Measurements from ENCODE around the gene CGNL1.

Gene CGNL1

GRCh38 chr15:57472861-57473260 is 96.6 kb downstream of the CGNL1 start:
- no peaks in the 10 kb centered on the region for H3K36me3 ChIP-seq (ENCODE audit: control insufficient read depth, insufficient read depth, low read length)
- no peaks in the 10 kb centered on the region for H3K4me1 ChIP-seq

GRCh38 chr15:57476533-57476975 is 100.2 kb downstream of the CGNL1 start:
- Histone ChIP-seq H3K4me1 (no peaks in the 10 kb centered on the region), H3K4me2 (ENCODE audit: low read length) (no peak overlapping the region), H3K9me3 (ENCODE audit: control insufficient read depth, low read length) (no peaks in the 10 kb centered on the region), H3K27ac (no peak overlapping the region), H3K4me3 (ENCODE audit: low read depth, low read length) (no peak overlapping the region), H3K79me2 (no peaks in the 10 kb centered on the region), H3K27me3 (ENCODE audit: control insufficient read depth, insufficient read depth, low read length) (no peaks in the 10 kb centered on the region), H2AFZ (no peak overlapping the region), H3K9ac (no peak overlapping the region), H3K36me3 (ENCODE audit: control insufficient read depth, insufficient read depth, low read length) (no peaks in the 10 kb centered on the region)
- TF ChIP-seq, protein P1, sequence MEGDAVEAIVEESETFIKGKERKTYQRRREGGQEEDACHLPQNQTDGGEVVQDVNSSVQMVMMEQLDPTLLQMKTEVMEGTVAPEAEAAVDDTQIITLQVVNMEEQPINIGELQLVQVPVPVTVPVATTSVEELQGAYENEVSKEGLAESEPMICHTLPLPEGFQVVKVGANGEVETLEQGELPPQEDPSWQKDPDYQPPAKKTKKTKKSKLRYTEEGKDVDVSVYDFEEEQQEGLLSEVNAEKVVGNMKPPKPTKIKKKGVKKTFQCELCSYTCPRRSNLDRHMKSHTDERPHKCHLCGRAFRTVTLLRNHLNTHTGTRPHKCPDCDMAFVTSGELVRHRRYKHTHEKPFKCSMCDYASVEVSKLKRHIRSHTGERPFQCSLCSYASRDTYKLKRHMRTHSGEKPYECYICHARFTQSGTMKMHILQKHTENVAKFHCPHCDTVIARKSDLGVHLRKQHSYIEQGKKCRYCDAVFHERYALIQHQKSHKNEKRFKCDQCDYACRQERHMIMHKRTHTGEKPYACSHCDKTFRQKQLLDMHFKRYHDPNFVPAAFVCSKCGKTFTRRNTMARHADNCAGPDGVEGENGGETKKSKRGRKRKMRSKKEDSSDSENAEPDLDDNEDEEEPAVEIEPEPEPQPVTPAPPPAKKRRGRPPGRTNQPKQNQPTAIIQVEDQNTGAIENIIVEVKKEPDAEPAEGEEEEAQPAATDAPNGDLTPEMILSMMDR (IDR thresholded peaks at IDR 0.05): no peak

More at GRCh38 chr15:57472861-57473260, 96.6 kb downstream of the CGNL1 start:
- Histone ChIP-seq H3K27ac (no peak overlapping the region), H3K4me3 (ENCODE audit: low read depth, low read length) (no peak overlapping the region), H3K4me2 (ENCODE audit: low read length) (no peak overlapping the region), H3K79me2 (no peaks in the 10 kb centered on the region), H3K9me3 (ENCODE audit: control insufficient read depth, low read length) (no peaks in the 10 kb centered on the region), H3K27me3 (ENCODE audit: control insufficient read depth, insufficient read depth, low read length) (no peaks in the 10 kb centered on the region), H2AFZ (no peak overlapping the region), H3K9ac (no peak overlapping the region)
- TF ChIP-seq, protein P1 (IDR thresholded peaks at IDR 0.05): no peak

- no peak overlapping the region for H3K4me3 ChIP-seq (ENCODE audit: low read depth, low read length)
- no peak overlapping the region for H3K4me2 ChIP-seq (ENCODE audit: low read length)
- no peak overlapping the region for H3K27ac ChIP-seq
- H3K9me3 ChIP-seq (ENCODE audit: control insufficient read depth, low read length): no peaks in the 10 kb centered on the region
- no peaks in the 10 kb centered on the region for H3K27me3 ChIP-seq (ENCODE audit: control insufficient read depth, insufficient read depth, low read length)
- H2AFZ ChIP-seq: no peak overlapping the region
- H3K4me1 ChIP-seq: no peaks in the 10 kb centered on the region
- no peaks in the 10 kb centered on the region for H3K36me3 ChIP-seq (ENCODE audit: control insufficient read depth, insufficient read depth, low read length)
- H3K79me2 ChIP-seq: no peaks in the 10 kb centered on the region
- H3K9ac ChIP-seq: no peak overlapping the region
- TF ChIP-seq, protein P1 (IDR thresholded peaks at IDR 0.05): no peak
These were observed 101.6 kb downstream of the CGNL1 start for GRCh38 chr15:57477736-57478522.

- Histone ChIP-seq H3K27ac (no peak overlapping the region), H3K27me3 (ENCODE audit: control insufficient read depth, insufficient read depth, low read length) (no peaks in the 10 kb centered on the region)
These were observed 102.7 kb downstream of the CGNL1 start for GRCh38 chr15:57479005-57479404.

More at GRCh38 chr15:57479005-57479404, 102.7 kb downstream of the CGNL1 start:
- H3K9ac ChIP-seq: no peak overlapping the region
- H2AFZ ChIP-seq: no peak overlapping the region
- H3K79me2 ChIP-seq: no peaks in the 10 kb centered on the region
- no peaks in the 10 kb centered on the region for H3K9me3 ChIP-seq (ENCODE audit: control insufficient read depth, low read length)
- no peaks in the 10 kb centered on the region for H3K36me3 ChIP-seq (ENCODE audit: control insufficient read depth, insufficient read depth, low read length)
- H3K4me3 ChIP-seq (ENCODE audit: low read depth, low read length): no peak overlapping the region
- TF ChIP-seq, protein P1 (IDR thresholded peaks at IDR 0.05): no peak
- H3K4me1 ChIP-seq: no peaks in the 10 kb centered on the region
- H3K4me2 ChIP-seq (ENCODE audit: low read length): no peak overlapping the region

Measured in parathyroid adenoma (tissue), 2 donors.